ENCODE measurements around the gene NADSYN1.
A peak's percentile ranks its signal among the peaks of the same experiment; 100 is the strongest.

The NADSYN1 gene

DNA sequence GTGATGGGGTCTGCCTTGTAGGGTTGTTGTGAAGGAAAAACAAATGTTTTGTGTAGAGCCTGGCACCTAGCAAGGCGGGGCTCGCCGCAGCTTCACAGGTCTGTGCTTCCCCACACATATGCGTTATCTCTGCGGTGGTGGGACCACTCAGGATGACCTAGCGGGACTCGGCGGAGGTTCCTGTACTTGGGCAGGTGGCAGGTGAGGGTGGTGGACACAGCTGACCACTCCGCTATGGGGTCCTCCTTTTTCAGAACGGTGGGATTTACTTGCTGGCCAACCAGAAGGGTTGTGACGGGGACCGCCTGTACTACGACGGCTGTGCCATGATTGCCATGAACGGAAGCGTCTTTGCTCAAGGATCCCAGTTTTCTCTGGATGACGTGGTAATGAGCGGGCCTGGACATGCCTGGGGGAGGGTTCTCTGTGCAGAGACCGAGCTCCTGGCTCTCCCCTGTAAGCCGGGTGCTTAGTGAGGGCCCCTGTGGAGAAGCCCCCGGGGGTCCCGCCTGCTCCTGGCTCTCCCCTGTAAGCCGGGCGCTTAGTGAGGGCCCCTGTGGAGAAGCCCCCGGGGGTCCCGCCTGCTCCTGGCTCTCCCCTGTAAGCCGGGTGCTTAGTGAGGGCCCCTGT lies 21.3 kb downstream of the NADSYN1 start:
- no peak for DNase-seq

GRCh38 chr11:71474771-71475483 lies 21.9 kb downstream of the NADSYN1 start:
- DNase-seq: no peak

- DNase-seq: no peak
Measured at GRCh38 chr11:71476031-71476430, 23.0 kb downstream of the NADSYN1 start.

DNA sequence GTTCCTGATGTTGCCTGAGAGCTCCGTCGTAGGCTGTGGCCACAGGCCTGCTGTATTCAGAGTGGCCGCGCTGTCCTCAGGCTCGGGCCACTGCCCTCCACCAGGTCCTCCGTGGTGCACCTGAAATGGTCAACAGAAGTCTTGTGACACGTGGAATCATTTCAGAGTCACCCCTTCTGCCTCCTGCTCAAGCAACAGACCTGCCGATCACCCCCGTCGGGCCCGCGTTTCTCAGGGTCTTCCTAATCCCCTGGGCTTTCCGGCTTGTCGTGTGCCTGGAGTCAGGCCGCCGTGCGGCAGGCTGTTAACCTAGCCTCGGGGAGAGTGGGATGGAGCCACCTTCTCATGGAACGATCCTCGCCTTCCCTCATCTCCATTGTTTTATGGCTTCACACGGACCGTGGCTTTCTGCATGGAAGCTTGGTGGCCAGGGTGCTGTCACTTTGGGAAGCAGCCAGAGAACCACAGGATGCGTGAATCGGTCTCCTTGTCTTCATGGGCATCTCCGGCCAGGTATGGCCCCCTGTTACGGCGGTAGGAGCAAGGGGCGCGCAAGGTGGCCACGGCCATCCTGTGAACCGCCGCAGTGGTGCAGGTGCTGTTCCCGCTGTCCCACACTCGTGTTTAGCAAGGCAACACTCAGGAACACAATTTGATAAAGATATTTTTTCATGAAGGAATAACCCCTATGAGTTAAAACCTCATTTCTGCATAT lies 24.1 kb downstream of the NADSYN1 start:
- no peak for DNase-seq

GRCh38 chr11:71477641-71478527 lies 24.9 kb downstream of the NADSYN1 start:
- DNase-seq: no peak

DNA sequence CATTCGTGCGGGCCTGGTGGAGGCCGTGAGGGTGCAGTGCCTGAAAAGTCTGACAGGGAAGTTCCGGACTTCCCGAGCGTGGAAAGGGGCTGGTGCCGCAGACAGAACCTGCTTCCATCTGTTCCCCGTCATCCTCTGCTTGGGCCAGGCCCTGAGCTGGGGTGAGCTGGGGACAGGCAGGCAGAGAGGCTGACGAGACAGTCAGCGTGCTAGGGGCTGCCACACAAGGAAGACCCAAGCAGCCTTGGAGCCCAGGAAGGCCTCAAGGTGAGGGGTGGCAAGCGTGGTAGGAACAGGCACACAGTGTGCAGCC lies 25.5 kb downstream of the NADSYN1 start:
- no peak for DNase-seq

GRCh38 chr11:71481101-71481960 lies 28.3 kb downstream of the NADSYN1 start:
- no peak for DNase-seq

DNA sequence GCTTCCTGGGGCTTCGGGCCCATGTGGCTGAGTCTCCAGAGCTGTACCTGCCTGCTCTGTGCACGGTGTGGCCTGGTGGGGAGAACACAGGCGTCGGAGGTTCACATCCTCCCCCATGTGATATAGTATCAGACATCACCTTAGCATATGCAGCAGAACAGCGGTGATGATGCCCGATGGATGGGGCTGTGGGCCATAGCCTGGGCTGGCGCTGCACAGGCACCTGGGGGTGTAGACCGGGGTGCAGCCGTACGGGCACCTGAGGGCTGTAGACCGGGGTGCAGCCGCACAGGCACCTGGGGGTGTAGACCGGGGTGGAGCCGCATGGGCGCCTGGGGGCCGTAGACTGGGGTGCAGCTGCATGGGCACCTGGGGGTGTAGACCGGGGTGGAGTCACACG lies 29.2 kb downstream of the NADSYN1 start:
- DNase-seq: no peak

GRCh38 chr11:71482746-71483364 lies 29.9 kb downstream of the NADSYN1 start:
- no peak for DNase-seq

- DNase-seq: no peak
Measured at GRCh38 chr11:71483692-71484091, 30.7 kb downstream of the NADSYN1 start.

GRCh38 chr11:71484248-71485062 lies 31.5 kb downstream of the NADSYN1 start:
- no peak for DNase-seq

- no peak for DNase-seq
Measured at GRCh38 chr11:71485063-71485399, 32.0 kb downstream of the NADSYN1 start.

DNA sequence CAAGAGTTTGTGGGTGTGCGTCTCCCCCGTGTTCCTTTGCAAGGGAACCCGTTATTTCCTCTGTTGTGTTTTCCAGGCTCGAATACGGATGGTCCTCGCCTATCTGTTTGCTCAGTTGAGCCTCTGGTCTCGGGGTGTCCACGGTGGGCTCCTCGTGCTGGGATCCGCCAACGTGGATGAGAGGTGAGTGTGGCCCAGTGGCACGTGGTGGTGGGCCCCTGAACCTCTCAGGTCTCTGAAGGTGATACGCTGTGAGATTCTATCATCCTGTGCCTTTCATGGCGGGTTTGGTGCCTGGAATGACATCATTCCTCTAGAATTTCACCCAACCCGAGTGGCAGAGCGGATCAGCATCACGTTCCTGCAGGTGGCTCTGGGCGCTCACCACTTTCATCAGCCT lies 32.5 kb downstream of the NADSYN1 start:
- DNase-seq: no peak

DNA sequence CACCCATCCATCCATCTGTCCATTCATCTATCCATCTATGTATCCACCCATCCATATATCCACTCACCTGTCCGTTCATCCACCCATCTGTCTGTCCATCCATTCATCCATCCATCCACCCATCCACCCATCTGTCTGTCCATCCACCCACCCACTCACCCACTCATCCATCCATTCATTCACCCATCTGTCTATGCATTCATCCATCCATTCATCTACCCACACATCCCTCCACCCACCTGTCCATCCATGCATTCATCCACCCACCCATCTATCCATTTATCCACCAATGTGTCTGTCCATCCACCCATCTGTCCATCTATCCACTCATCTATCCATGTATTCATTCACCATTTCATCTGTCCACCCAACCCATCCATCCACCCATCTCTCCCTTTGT lies 33.3 kb downstream of the NADSYN1 start:
- no peak for DNase-seq

DNA sequence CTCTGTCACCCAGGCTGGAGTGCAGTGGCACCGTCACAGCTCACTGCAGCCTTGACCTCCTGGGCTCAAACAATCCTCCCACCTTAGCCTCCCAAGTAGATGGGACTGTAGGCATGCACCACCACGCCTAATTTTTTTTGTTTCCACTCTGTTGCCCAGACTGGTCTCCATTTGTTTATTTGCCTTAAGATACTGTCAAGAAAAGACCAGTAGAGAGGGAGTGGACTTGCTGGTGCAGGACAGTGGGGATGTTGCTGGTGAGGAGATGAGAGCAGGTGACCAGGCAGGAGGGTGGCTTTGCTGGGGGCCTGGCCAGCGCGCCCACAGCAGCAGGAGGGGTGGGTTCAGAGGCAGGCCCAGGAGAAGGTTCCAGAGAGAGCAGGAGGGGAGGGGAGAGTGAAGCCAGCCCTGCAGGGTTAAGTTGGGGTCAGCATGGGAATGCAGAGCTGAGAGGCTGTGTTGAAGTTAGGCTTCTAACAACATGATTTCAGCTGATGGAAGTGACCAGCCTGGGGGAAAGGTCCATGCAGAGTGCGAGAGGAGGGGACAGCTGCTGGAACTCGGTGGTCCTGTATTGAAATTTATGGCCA lies 35.8 kb downstream of the NADSYN1 start:
- no peak for DNase-seq

- peak; percentile 5 for DNase-seq
Measured at GRCh38 chr11:71489311-71490043, 36.5 kb downstream of the NADSYN1 start.

DNA sequence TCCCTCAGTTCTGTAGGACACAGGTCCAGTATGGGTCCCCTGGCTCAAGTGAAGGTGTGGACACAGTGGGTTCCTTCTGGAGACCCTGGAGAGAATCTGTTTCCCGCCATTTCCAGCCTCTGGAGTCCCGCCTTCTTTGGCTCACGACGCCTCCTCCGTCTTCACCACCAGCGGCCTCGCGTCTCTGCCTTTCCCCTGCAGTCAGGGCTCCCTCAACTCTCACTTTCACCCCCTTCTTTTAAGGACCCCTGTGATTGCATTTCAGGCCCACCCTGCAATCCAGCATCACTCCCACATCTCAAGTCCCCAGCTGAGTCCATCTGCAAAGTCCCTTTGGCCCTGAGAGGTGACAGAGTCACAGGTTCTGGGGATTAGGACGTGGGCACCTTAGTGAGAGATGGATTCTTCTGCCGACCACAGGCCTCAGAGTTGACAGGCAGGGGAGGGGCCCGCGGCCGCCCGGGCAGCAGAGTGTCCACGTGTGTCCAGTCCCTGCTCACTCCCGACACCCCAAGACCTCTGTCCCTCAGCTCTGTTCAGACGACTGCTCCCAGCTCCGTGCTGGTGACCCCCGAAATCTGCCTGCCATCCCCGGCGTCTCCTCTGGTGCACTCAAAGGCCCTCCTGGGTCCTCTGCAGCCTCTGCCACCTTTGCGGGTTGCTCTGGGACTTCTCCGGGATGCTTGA lies 37.2 kb downstream of the NADSYN1 start:
- no peak for DNase-seq

- DNase-seq: no peak
Measured at GRCh38 chr11:71490731-71491390, 37.9 kb downstream of the NADSYN1 start.
